ENCODE results near the gene TBC1D25.

TBC1D25 gene

GRCh38 chrX:48575642-48576041 is 36.1 kb downstream of the TBC1D25 start:
- peak overlapping the region; percentile 100 for H3K27ac ChIP-seq (replicated peaks)

GRCh38 chrX:48576108-48576507 is 36.6 kb downstream of the TBC1D25 start:
- no peak for DNase-seq (ENCODE audit: low read depth in 1 of 2, low spot score in 1 of 2)
- no peaks in the 10 kb centered on the region for H3K27me3 ChIP-seq (ENCODE audit: insufficient read depth, poor library complexity, severe bottlenecking)
- peak overlapping the region; percentile 64 for H3K4me3 ChIP-seq (replicated peaks; ENCODE audit: insufficient read depth, low read length)
- TF ChIP-seq, protein P1, sequence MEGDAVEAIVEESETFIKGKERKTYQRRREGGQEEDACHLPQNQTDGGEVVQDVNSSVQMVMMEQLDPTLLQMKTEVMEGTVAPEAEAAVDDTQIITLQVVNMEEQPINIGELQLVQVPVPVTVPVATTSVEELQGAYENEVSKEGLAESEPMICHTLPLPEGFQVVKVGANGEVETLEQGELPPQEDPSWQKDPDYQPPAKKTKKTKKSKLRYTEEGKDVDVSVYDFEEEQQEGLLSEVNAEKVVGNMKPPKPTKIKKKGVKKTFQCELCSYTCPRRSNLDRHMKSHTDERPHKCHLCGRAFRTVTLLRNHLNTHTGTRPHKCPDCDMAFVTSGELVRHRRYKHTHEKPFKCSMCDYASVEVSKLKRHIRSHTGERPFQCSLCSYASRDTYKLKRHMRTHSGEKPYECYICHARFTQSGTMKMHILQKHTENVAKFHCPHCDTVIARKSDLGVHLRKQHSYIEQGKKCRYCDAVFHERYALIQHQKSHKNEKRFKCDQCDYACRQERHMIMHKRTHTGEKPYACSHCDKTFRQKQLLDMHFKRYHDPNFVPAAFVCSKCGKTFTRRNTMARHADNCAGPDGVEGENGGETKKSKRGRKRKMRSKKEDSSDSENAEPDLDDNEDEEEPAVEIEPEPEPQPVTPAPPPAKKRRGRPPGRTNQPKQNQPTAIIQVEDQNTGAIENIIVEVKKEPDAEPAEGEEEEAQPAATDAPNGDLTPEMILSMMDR (IDR thresholded peaks at IDR 0.05; ENCODE audit: insufficient read depth, low read length), result no peak
- no peak for TF ChIP-seq GABPA (IDR thresholded peaks at IDR 0.05; ENCODE audit: low read depth)
- H3K27ac ChIP-seq (replicated peaks), result peak overlapping the region; percentile 100; the same call in 1 of the 2 replicates

More at GRCh38 chrX:48575642-48576041, 36.1 kb downstream of the TBC1D25 start:
- DNase-seq (ENCODE audit: low read depth in 1 of 2, low spot score in 1 of 2), result no peak
- TF ChIP-seq, protein P1 (IDR thresholded peaks at IDR 0.05; ENCODE audit: insufficient read depth, low read length), result no peak
- peak; percentile 38 for TF ChIP-seq POLR2AphosphoS5 (IDR thresholded peaks at IDR 0.05; ENCODE audit: low read depth)
- Histone ChIP-seq H3K27me3 (ENCODE audit: insufficient read depth, poor library complexity, severe bottlenecking) (no peaks in the 10 kb centered on the region), H3K4me3 (replicated peaks; ENCODE audit: insufficient read depth, low read length) (peak overlapping the region; percentile 64)

DNA sequence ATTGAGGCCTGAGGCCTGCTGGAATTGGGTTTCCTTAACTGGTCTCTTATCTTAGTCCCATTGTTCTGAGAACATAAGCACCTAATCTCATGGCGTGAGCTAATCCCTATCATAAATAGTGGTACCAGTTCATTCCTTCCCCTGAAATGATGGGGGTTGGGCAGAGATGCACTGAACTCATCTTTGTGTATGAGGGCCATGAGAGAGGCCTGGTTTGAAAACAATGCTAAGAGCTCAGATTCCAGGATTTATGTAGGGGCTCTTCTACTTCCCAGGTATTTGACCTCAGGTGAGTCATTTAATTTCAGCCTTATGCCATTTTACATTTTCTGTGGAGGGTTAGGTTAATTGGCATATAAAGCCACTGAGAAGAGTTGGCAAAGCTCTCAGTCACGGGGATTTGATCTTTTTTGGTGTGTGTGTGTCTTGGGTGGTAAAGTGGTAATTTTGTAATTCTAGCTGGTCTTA is 39.2 kb downstream of the TBC1D25 start:
- Histone ChIP-seq H3K4me3 (replicated peaks; ENCODE audit: insufficient read depth, low read length) (no peak overlapping the region), H3K27ac (replicated peaks) (no peak overlapping the region), H3K27me3 (ENCODE audit: insufficient read depth, poor library complexity, severe bottlenecking) (no peaks in the 10 kb centered on the region)
- DNase-seq (ENCODE audit: low read depth in 1 of 2, low spot score in 1 of 2), result no peak
- no peak for TF ChIP-seq GABPA (IDR thresholded peaks at IDR 0.05; ENCODE audit: low read depth)
- TF ChIP-seq POLR2AphosphoS5 (IDR thresholded peaks at IDR 0.05; ENCODE audit: low read depth), result no peak; the same call in 1 of the 2 replicates
- TF ChIP-seq, protein P1 (IDR thresholded peaks at IDR 0.05; ENCODE audit: insufficient read depth, low read length), result no peak
- TF ChIP-seq, protein P2, sequence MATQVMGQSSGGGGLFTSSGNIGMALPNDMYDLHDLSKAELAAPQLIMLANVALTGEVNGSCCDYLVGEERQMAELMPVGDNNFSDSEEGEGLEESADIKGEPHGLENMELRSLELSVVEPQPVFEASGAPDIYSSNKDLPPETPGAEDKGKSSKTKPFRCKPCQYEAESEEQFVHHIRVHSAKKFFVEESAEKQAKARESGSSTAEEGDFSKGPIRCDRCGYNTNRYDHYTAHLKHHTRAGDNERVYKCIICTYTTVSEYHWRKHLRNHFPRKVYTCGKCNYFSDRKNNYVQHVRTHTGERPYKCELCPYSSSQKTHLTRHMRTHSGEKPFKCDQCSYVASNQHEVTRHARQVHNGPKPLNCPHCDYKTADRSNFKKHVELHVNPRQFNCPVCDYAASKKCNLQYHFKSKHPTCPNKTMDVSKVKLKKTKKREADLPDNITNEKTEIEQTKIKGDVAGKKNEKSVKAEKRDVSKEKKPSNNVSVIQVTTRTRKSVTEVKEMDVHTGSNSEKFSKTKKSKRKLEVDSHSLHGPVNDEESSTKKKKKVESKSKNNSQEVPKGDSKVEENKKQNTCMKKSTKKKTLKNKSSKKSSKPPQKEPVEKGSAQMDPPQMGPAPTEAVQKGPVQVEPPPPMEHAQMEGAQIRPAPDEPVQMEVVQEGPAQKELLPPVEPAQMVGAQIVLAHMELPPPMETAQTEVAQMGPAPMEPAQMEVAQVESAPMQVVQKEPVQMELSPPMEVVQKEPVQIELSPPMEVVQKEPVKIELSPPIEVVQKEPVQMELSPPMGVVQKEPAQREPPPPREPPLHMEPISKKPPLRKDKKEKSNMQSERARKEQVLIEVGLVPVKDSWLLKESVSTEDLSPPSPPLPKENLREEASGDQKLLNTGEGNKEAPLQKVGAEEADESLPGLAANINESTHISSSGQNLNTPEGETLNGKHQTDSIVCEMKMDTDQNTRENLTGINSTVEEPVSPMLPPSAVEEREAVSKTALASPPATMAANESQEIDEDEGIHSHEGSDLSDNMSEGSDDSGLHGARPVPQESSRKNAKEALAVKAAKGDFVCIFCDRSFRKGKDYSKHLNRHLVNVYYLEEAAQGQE (IDR thresholded peaks at IDR 0.05; ENCODE audit: insufficient replicate concordance, low read depth), result no peak
- no peak for TF ChIP-seq SPI1 (IDR thresholded peaks at IDR 0.05; ENCODE audit: borderline replicate concordance, low read depth)

GRCh38 chrX:48579259-48579658 is 39.7 kb downstream of the TBC1D25 start:
- DNase-seq (ENCODE audit: low read depth in 1 of 2, low spot score in 1 of 2), result no peak
- no peak overlapping the region for H3K27ac ChIP-seq (replicated peaks)
- no peaks in the 10 kb centered on the region for H3K27me3 ChIP-seq (ENCODE audit: insufficient read depth, poor library complexity, severe bottlenecking)
- TF ChIP-seq, protein P1 (IDR thresholded peaks at IDR 0.05; ENCODE audit: insufficient read depth, low read length), result no peak
- TF ChIP-seq POLR2AphosphoS5 (IDR thresholded peaks at IDR 0.05; ENCODE audit: low read depth) (no peak; the same call in 1 of the 2 replicates), SPI1 (IDR thresholded peaks at IDR 0.05; ENCODE audit: borderline replicate concordance, low read depth) (no peak), GABPA (IDR thresholded peaks at IDR 0.05; ENCODE audit: low read depth) (no peak)
- TF ChIP-seq, protein P2 (IDR thresholded peaks at IDR 0.05; ENCODE audit: insufficient replicate concordance, low read depth), result no peak
- H3K4me3 ChIP-seq (replicated peaks; ENCODE audit: insufficient read depth, low read length), result no peak overlapping the region
